Coronary artery (tissue), 2 donors: ENCODE results near the gene MUCL3.
"Not testable (repeated sequence)": the region's sequence is repeated elsewhere in the genome, so short reads cannot be mapped to it uniquely, and the experiment has no call there.

ENCODE experiments used
- DNase-seq: peaks from one replicate; pipeline ENCODE4 v3.0.0-alpha.2; 2017; ENCODE audit warnings: low spot score
- H3K27ac ChIP-seq, 2 donors: fragments of 200-600 bp; sonication (generic); one replicate each; pipeline ENCODE4 v1.5.1; 2016 to 2019
- H3K4me3 ChIP-seq: fragments of 200-600 bp; sonication (generic); 2 replicates; pipeline ENCODE4 v1.5.1; 2016; ENCODE audit warnings: mild to moderate bottlenecking, moderate library complexity
- CTCF ChIP-seq: fragments of 200-600 bp; sonication (generic); IDR thresholded peaks from one replicate; pipeline ENCODE4 v1.5.1; 2019; ENCODE audit warnings: antibody characterized with exemption

Gene MUCL3

GRCh38 chr6:30902709-30903108 lies 38.1 kb upstream of the MUCL3 start:
- no peak for DNase-seq
- Histone ChIP-seq H3K27ac (no peak overlapping the region), H3K4me3 (no peak overlapping the region)
- TF ChIP-seq CTCF: no peak

GRCh38 chr6:30903236-30903635 lies 37.5 kb upstream of the MUCL3 start:
- Histone ChIP-seq H3K4me3 (no peak overlapping the region), H3K27ac (no peak overlapping the region)
- no peak for TF ChIP-seq CTCF
- no peak for DNase-seq

- H3K4me3 ChIP-seq: peak overlapping the region; percentile 88
- DNase-seq, H3K27ac ChIP-seq: not testable (repeated sequence)
Observed at GRCh38 chr6:30907290-30907757, 33.4 kb upstream of the MUCL3 start.

- Histone ChIP-seq H3K27ac (peak within 1 kb of the TSS; percentile 38 to 65), H3K4me3 (peak within 1 kb of the TSS; percentile 88)
- DNase-seq: peak; percentile 98
- no peak for TF ChIP-seq CTCF
Observed at GRCh38 chr6:30907758-30908591, 32.8 kb upstream of the MUCL3 start, which contains the start of gene GTF2H4. Gene GTF2H4 (plus strand): TSS chr6:30908207.

- Histone ChIP-seq H3K27ac (no peak overlapping the region), H3K4me3 (peak overlapping the region; percentile 88)
- no peak for TF ChIP-seq CTCF
- no peak for DNase-seq
Observed at GRCh38 chr6:30908700-30909099, 32.1 kb upstream of the MUCL3 start.

- DNase-seq, H3K27ac ChIP-seq, H3K4me3 ChIP-seq: not testable (repeated sequence)
Observed at GRCh38 chr6:30910473-30910872, 30.3 kb upstream of the MUCL3 start.

- no peak for TF ChIP-seq CTCF
- Histone ChIP-seq H3K27ac (peak overlapping the region; percentile 73 to 91), H3K4me3 (no peak overlapping the region)
- no peak for DNase-seq
Observed at GRCh38 chr6:30912746-30913520, 27.8 kb upstream of the MUCL3 start.

- no peak for TF ChIP-seq CTCF
- DNase-seq: no peak
- peak overlapping the region; percentile 73 to 91 for H3K27ac ChIP-seq
- peak overlapping the region; percentile 73 for H3K4me3 ChIP-seq
Observed at GRCh38 chr6:30913721-30914075, 27.1 kb upstream of the MUCL3 start.
